Stimulated activated CD4-positive, alpha-beta T cell treated with anti-CD3 and anti-CD28 coated beads, Interleukin-12 subunit alpha, Interleukin-12 subunit beta, amount 100 ng/mL, for 48 hours (primary cell): Measurements from ENCODE around the gene GLG1.

Experiments
- DNase-seq, 3 donors: peaks; one replicate each; pipeline ENCODE4 v3.0.0-alpha.2; 2020; ENCODE audit warnings: low read depth in 2 of 3, low spot score in 1 of 3

The GLG1 gene

DNA sequence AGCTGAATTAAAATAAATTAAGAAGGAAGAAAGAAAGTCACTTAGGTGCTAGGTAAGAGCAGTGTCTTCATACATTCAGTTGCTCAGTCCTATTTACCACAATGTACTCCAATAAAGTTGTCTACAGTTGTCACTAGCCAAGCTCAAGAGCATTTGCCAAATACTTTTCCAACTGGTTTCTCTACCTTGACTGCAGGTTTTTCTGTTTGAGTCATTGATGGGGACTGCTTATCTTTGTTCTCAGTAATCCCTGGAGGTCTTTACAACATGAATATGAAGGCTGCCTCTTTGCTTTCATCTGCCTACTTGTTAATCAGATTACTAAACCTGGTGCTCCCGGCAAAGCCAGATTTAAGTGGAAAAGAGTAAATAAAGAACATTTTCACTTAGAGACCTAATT is 121.0 kb downstream of the GLG1 start:
- DNase-seq: no peak

DNA sequence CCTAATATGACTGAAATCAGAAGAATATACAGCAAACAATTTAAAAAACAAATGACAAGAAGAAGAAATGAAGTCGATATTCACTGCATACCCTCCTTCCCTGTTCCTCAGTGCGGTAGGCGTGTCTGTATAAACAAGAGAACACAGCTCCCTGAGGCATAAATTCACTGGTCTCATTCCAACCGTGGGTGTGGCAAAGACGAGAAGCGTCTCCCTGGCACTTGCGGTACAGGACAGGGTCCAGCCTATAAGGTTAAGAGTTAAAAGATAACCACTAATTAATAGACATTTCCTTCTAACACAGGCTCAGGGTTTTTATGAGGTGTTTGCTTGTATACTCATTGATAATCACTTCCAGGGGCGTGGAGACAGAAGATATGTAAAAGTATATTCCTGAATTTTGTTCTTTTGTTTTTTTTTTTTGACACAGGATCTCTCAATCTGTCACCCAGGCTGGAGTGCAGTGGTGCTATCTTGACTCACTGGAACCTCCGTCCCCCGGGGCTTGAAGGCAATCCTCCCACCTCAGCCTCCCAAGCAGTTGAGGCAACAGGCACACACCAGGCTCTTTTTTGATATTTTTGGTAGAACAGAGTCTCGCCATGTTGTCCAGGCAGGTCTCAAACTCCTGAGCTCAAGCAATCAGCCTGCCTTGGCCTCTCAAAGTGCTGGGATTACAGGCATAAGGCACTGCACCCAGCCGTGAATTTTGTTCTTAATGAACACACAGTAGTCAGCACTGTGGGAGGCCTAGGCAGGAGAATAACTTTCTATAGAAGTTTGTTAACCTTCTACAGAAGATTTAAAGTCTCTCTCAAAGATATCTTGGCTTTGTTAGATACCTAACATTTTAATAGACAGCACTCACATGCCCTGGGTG is 126.5 kb downstream of the GLG1 start:
- DNase-seq: no peak

DNA sequence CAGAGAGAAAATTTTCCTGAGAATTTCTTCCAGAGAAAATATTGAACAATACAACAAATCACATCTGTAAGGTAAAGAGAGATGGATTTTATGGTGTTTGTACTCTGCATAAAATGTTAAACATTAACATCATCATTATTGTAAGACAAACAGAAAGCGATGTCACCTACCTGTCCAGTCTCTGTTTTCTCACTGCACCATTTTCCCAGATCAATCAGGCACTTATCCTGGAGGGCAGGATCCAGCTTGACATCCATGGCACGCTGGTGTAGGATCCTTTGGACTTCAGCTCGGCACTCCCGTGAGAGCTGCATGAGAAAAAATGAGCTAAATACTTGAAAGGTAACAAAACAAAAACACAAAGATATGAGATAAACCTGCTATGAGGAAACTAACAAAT is 129.7 kb downstream of the GLG1 start:
- no peak for DNase-seq

DNA sequence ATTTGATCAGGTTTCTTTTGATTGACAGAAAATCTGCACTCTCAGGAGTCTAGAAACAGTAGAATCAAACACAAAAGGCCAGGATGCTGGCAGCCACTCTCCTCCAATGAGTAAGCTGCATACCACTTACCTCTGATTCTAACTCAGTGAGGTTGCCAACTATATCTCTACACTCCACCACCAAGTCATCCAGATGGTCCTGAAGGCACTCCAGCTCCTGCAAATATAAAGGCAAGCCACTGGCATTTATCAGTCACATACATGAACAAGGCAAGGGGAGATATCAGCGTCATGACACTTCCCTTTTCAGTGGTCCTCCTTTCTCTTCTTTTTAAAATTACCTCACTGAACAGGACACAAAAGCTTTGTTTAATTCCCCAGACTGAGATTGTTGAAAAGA is 132.5 kb downstream of the GLG1 start:
- no peak for DNase-seq

GRCh38 chr16:74472540-74472939 is 134.4 kb downstream of the GLG1 start:
- DNase-seq: no peak

DNA sequence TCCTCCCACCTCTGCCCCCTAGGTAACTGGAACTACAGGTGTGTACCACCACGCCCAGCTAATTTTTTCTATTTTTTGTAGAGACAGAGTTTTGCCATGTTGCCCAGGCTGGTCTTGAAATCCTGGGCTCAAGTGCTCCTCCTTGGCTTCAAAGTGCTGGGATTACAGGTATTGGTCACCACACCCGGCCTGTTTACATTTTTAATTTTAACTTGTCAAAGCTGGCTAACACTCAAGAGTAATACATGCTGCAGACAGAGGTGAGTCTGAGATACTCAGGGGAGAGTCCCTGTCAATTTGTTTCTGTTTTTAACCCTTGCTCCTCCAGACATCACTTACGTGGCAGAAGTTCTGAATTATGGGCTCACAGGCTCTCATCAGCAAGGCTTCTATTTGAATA is 134.9 kb downstream of the GLG1 start:
- no peak for DNase-seq

GRCh38 chr16:74469946-74470478 is 136.9 kb downstream of the GLG1 start:
- no peak for DNase-seq

GRCh38 chr16:74468807-74469525 is 137.9 kb downstream of the GLG1 start:
- no peak for DNase-seq

DNA sequence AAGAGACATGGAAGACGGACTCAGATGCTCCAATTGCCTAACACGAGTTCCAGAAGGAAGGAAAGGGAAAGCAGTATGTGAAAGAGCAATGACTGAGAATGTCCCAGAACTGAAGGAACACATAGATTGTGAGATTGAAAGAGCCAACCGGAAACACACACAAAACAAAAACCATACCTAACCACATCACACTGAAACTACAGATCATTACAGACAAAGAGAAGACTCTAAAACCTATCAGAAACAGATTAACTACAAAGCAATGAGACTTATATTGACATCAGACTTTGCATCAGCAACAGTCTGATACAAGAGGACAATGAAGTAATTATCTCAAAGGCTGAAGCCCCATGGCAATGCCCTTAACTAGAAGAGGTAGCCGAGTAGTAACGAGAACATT is 140.0 kb downstream of the GLG1 start:
- no peak for DNase-seq

GRCh38 chr16:74465851-74466685 is 140.8 kb downstream of the GLG1 start:
- no peak for DNase-seq

GRCh38 chr16:74465281-74465680 is 141.6 kb downstream of the GLG1 start:
- DNase-seq: no peak

GRCh38 chr16:74463888-74464287 is 143.0 kb downstream of the GLG1 start:
- DNase-seq: no peak

DNA sequence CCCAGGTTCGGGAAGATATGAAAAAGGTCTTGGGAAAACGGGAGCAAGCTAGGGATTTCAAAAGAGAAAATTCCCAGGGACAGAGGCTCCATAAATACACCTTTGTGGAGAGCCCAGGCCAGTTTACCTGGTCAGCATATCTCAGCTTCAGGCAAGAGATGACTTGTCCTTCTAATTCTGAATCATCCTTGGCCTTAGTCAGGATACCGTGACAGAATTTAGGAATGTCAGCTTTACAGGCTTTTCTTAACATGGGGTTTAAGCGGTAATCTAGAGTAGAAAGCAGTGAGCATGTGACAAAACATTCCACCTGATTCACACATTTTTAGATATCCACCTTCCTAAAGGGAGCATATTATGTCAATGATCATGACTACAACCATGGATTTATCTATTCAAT is 144.6 kb downstream of the GLG1 start:
- DNase-seq: no peak

GRCh38 chr16:74461826-74462225 is 145.1 kb downstream of the GLG1 start:
- DNase-seq: no peak

DNA sequence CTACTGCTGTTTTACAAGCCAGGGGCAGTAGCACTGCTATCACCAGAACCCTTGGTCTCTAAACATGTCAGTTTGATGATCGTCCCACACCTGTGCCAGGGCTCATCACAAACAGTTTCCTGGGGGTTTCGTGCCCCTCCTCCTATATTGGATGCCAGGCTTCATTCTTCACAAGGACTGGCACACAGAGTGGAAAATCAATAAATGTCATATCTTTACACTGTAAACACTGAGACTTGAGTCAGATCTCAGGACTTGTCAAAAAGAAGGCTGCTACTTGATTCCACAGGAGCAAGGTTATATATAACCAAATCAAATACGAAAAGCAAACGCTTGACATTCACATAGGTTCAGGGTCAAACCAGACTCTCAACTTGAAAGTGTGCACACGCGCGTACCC is 146.4 kb downstream of the GLG1 start:
- no peak for DNase-seq

- DNase-seq: no peak
Measured at GRCh38 chr16:74456290-74456625, 150.7 kb downstream of the GLG1 start.

DNA sequence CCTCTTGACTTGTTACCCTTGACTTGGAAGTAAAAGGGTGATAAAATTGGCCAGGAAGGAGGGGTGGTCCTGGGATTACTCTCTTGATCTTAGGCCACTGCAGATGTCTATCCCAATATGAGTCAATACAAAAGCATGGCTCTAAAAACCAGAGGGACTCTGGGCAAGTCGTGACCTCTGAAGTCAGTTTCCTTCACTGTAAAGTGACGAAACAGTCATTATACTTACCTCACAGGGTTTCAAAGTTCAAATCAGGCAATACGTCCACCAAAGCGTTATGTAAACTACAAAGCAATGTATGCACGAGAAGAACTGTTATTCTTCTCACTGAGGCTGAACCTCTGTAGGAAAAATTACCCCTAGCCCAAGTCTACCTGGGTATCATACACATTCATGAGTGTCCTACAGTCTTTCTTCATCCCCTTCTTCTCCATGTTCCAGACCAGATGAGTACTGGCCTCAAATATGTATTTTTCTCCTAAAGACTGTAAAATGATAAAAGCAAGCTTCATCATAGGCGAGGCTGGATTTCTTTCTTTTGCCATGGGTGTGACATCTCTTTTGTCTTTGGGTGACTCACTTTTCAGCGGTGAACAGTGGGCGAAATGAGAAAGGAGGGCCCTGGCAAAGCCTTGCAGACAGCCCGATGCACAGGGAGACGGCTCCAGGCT is 151.2 kb downstream of the GLG1 start:
- DNase-seq: no peak

DNA sequence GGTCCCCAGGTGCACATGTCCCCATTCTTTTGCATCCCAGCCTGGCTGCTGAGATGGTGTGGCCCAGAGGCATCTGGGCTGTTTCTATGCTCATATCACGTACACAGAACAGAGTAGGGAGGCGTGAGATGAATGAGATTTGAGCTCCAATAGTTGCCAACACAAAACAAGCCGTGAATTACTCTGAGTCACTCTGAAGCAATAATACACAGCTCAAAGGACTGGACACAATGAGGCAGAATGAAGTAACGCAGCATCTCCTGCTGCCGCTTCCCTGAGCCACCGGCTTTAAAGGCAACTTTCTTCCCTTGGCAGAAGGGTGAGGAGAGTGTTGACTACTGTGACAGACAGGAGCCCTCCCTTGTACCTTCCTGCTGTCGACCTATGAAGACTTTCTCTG is 151.7 kb downstream of the GLG1 start:
- no peak for DNase-seq

- no peak for DNase-seq
Measured at GRCh38 chr16:74451951-74452758, 154.8 kb downstream of the GLG1 start.
